Epidermal melanocyte (primary cell): Measurements from ENCODE around the gene ASL.
A peak's percentile ranks its signal among the peaks of the same experiment; 100 is the strongest.
"Not testable (repeated sequence)": the region's sequence is repeated elsewhere in the genome, so short reads cannot be mapped to it uniquely, and the experiment has no call there.

Source experiments
- DNase-seq: peaks from one replicate; pipeline ENCODE4 v3.0.0; 2011; ENCODE audit warnings: low spot score; ENCODE audit not compliant: insufficient read length

Gene ASL

DNA sequence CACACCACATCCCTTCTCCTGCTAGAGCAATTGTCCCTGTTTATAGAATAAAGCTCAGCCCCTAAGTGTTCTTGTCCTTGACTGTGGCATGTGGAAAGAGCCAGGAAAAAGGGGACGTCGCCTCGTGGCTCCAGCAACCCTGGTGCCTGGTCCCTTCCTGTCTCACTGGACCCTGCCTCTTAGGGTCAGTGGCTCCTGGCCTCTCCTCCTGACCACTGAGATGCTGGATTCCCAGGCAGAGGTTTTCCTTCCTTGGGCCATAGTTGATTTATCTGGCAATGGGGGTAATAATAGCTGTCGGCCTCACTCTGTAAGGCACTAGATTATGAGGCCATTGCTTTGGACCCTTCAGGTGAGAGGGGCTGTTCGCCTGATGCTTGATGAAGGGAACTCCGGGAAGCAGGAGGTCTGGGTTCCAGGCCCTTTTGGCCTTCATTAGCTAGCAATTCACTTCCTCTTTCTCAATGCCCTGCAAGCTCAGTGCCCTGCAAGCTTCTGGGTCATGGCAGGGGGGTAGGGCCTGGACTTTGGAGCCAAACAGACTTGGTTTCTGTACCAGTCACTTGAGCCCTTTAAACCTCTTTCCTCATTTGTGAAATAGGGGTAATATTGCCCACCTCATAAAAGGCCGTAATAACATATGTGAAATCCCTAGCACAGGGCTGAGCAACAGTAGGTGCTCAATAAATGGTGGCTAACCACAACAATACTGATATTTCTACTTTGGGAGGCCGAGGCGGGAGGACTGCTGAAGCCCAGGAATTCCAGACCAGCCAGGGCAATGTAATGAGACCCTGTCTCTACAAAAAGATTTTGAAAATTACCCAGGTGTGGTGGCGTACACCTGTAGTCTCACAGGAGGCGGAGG is 1.1 kb downstream of the ASL start:
- DNase-seq: peak; percentile 26

DNA sequence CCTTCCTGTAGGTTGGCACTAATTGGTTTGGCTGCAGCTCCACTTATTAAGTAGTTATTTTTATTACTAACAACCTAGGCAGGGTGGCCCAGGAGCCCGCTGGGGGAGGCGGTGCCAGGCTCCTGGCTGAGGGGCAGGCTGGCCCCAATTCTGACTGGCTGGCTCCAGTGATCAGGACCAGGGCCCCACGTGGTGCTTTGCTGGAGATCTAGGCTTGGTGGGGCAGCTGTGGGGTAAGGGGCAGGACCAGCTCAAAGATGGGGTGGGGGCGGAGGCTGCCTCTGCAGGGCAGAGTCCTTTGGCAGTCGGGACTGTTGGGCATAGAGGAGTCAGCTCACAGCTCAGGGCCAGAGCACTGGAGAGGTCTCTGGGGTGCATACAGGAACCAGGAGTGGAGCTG is 2.4 kb downstream of the ASL start:
- no peak for DNase-seq

DNA sequence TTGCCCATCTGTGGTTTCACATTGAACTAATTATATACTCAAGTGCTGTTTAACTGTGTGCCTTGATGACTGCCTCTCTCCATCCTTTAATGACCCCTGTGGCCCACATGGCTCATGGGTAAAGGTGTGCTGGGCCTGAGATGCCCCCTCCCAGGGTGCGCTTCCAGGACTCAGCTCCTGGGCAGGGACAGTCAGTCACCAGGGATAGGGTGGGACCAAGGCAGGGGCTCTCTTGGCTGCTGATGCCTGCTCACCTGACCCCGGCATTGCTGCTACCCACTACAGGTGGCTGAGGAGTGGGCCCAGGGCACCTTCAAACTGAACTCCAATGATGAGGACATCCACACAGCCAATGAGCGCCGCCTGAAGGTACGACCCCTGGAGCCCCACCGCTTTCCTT is 6.5 kb downstream of the ASL start:
- DNase-seq: no peak

DNA sequence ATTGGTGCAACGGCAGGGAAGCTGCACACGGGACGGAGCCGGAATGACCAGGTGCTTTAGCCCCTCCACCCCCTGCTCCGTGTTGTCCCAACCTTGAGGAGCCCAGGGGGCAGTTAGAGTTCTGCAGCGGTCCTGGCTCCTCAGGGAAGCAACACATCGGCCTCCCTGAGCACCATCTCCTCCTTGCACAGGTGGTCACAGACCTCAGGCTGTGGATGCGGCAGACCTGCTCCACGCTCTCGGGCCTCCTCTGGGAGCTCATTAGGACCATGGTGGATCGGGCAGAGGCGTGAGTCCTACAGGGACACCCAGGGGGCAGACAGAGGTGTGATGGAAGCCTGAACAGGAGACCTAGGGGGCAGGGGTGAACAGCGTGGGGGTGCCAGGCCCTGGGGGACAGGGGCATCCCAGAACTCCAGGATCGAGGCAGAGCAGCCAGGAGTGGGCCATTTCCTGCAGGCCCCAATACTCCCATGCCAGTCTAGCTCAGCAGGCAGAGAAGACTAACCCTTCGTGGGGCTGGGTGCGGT is 7.3 kb downstream of the ASL start:
- no peak for DNase-seq

DNA sequence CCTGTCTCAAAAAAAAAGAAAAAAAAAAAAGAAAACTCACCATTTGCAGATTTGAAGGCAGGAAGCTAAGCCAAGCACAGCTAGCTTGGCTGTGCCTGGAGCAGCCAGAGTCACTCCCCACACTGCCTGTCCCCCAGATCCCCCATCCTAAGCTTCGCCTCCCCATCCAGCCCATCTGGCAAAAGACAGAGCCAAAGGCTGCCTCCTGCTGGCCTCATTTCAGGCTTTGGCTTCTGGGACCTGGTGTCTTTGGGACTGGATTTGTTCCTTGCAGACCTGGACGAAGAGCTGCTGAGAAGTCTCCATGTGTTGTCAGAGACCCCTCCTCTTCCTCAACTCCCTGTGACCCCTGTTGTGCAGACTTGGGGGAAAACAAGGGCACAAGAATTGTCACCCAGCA is 8.1 kb downstream of the ASL start:
- DNase-seq: no peak

DNA sequence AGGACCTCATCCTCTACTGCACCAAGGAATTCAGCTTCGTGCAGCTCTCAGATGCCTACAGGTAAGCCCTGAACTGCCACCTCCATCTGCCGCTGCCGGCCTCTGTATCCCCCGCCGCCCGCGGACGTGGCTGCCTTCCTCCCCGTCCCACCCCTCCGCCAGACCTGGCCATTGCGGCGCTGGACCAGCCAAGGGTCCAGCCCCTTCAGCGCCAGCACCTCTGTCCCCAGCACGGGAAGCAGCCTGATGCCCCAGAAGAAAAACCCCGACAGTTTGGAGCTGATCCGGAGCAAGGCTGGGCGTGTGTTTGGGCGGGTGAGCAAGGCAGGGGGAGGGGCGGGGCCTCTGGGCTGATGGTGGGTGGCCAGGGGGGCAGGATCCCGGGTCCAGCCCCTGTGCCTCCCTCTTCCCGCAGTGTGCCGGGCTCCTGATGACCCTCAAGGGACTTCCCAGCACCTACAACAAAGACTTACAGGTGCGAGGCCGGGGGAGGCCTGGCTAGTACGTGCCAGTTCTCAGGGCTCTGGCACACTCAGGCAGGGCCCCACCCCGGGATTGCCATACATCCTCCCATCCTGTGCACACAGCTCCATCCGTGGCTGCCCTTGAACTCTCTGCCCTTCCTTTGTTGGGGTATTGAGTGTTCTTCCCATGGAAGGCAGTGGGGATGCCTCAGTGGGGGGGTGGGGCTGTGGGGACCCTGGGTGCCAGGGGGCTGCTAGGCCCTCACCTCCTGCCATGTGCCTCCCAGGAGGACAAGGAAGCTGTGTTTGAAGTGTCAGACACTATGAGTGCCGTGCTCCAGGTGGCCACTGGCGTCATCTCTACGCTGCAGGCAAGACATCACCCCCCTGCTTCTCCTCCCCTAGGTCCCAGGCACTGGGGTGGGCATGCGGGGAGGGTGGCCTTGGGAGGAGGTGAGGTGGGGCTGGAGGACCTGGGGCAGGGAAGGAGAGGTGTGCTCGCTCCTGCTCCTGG is 13.5 kb downstream of the ASL start:
- no peak for DNase-seq

DNA sequence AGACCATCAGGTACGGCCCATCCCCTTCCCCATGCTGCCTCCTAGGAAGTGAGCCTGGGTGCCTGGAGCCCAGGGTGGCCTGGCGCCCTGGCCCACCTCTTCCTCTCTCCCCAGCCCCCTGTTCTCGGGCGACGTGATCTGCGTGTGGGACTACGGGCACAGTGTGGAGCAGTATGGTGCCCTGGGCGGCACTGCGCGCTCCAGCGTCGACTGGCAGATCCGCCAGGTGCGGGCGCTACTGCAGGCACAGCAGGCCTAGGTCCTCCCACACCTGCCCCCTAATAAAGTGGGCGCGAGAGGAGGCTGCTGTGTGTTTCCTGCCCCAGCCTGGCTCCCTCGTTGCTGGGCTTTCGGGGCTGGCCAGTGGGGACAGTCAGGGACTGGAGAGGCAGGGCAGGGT is 17.0 kb downstream of the ASL start:
- DNase-seq: no peak

DNA sequence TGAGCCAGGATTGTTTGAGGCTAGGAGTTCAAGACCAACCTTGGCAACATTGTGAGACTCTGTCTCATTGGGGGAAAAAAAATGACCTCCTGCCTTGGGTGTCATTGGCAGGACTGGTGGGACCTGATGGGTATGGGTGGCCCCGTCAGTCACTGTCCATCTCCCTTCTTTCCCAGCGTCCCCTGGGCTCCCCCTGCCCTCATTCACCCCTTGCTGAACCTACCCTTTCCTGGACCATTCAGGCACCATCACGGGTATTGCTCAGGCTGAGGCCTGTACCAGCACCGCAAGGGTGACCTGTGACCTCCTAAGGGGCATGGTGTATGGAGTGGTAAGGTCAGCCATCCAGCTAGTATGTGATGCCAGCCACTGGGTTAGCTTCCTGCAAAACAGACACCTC is 19.4 kb downstream of the ASL start:
- DNase-seq: no peak

DNA sequence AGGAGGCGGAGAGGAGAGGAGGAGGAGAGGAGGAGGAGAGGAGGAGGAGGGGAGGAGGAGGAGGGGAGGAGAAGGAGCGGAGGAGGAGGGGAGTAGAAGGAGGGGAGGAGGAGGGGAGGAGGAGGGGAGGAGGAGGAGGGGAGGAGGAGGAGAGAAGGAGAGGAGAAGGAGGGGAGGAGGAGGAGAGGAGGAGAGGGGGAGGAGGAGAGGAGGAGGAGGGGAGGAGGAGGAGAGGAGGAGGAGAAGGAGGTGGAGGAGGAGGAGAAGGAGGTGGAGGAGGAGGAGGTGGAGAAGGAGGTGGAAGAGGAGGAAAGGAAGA is 23.6 kb downstream of the ASL start:
- DNase-seq: no peak

DNA sequence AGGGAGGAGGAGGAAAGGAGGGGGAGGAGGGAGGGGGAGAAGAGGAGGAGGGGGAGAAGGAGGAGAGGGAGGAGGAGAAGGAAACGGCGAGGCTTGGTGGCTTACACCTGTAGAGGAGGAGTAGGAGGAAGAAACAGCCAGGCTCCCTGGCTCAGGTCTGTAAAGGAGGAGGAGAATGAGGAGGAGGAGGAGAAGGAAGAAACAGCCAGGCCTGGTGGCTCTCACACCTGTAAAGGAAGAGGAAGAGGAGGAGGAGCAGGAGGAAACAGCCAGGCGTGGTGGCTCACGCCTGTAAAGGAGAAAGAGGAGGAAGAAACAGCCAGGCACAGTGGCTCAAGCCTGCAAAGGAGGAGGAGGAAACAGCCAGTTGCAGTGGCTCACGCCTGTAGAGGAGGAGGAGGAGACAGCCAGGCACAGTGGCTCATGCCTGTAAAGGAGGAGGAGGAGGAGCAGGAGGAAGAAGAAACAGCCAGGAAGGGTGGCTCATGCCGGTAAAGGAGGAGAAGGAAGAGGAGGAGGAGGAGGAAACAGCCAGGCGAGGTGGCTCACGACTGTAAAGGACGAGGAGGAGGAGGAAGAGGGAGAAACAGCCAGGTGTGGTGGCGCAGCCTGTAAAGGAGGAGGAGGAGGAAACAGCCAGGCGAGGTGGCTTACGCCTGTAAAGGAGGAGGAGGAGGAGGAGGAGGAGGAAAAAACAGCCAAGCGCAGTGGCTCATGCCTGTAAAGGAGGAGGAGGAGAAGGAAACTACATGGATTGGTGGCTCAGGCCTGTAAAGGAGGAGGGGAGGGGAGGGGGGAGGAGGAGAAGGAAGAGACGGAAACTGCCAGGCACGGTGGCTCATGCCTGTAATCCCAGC is 24.2 kb downstream of the ASL start:
- DNase-seq: no peak

DNA sequence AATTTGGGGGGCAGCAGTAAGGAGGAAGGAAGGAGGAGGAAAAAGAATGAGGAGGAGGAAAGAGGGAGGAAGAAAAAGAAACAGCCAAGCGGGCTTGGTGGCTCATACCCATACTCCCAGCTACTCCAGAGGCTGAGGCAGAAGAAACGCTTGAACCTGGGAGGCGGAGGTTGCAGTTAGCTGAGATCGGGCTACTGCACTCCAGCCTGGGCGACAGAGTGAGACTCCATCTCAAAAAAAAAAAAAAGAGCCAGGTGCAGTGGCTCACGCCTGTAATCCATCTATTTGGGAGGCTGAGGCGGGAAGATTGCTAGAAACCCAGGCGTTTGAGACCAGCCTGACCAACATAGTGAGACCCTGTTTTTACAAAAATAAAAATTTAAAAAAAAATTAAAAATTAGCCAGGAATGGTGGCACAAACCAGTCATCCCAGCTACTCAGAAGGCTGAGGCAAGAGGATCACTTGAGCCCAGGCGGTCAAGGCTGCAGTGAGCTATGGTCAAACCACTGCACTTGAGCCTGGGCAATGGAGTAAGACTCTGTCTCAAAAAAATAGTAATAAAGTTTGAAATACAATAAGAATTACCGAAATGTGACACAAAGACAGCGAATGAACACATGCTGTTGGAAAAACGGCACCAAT is 24.9 kb downstream of the ASL start:
- no peak for DNase-seq

DNA sequence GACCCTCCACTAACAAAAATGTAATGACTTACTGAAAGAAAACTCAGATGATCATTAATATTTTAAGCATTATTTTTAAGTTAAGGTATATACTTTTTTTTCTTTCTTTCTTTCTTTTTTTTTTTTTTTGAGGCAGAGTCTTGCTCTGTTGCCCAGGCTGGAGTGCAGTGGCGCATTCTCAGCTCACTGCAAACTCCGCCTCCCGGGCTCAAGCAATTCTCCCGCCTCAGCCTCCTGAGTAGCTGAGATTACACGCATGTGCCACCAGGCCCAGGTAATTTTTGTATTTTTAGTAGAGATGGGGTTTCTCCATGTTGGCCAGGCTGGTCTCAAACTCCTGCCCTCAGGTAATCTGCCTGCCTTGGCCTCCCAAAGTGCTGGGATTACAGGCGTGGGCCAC is 26.5 kb downstream of the ASL start:
- not testable (repeated sequence) for DNase-seq

DNA sequence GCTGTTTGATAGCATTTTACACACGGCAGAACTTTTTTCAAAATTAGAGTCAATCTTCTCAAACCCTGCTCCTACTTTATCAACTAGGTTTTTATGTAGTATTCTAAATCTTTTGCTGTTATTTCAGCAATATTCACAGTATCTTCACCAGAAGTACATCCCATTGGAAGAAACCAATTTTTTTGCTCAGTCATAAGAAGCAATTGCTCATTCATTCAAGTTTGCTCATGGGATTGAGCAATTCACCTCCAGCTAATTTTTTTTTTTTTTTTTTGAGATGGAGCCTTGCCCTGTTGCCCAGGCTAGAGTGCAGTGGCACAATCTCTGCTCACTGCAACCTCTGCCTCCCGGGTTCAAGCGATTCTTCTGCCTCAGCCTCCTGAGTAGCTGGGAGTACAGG is 28.4 kb downstream of the ASL start:
- DNase-seq: not testable (repeated sequence)

DNA sequence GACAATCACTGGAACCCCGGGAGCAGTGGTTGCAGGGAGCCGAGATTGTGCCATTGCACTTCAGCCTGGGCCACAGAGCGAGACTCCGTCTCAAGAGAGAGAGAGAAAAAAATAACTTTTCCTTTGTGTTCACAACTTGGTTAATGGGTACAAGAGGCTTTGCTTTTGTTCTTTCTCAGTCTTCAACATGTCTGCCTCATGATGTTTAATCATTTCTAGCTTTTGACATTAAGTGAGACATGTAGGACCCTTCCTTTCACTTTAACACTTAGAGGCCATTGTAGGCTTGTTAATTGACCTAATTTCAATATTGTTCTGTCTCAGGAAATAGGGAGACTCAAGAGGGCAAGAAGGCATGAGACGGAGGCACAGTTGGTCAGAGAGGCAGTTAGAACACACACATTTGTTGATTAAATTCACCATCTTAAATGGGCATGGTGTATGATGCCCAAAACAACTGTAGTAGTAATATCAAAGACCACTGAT is 29.7 kb downstream of the ASL start:
- no peak for DNase-seq

DNA sequence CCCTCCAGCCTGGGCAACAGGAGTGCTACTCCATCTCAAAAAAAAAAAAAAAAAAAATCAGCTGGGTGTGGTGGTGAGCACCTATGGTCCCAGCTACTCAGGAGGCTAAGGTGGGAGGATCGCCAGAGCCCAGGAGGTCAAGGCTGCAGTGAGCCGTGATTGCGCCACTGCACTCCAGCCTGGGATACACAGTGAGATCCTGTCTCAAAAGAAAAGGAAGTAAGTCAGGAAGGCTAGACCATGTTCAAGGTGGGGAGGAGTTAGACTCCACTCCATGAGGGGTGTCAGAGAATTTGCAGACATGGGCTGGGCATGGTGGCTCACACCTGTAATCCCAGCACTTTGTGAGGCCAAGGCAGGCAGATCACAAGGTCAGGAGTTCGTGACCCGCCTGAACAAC is 32.8 kb downstream of the ASL start:
- not testable (repeated sequence) for DNase-seq

DNA sequence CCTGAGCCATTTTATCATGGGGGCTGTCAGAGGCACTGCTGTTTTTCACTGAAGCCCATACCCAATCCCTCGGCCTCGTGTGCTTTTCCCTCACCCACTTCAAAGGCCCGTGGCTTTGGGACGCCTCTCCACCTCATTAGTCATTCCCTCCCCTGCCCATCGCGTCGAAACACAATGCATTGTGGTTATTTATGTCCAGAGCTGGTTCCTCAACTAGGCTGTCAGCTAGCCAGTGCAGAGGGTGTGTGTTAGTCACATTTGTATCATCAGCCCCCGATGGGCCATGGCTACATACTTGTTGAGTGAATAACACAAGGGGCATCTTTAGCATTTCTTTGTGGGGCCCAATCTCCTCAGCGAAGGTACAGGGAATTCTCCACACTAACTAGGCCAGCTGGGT is 35.2 kb downstream of the ASL start:
- no peak for DNase-seq

DNA sequence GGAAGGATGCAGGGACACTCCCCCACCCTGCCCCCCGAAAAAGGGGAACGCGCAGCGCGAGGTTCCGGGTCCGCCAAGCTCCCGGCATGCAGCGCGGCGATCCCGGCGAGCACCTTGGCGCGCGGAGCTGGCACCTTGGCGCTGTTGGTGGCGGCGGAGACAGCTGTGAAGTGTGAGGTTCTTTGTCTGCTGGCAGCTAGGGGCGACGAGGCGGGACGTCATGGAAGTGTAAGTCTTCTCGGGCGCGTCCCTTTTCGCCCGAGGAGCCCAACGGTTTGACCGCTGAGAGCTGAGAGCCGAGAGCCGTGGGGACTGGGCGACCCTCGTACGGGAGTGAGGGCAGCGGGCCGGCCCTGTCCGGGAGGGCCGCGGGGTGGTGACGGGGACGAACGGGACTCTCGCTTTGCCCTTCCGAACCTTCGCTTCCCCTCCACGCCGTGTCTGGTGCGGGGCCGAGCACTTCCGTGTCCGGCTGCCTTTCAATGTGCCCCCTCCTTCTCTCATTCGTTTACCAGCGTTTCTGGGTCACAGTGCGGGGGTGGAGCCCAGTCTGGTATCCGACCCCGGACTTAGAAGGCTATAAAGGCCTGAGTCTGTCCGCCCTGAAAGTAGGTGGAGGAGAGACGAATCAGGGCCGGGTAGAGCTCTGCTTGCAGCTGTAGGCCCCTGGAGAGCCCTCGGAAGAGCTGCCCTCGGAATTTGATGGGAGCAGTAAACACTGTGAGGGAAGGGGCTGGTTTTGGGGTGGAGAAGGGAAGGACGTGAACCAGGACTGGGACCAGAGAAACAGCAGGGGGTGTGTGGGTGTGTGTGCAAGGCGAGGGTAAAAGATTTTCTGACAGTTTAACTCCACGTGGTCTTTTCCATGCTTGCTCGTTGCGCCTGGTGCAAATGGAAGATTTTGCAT is 39.4 kb downstream of the ASL start, which contains the start of gene CRCP:
Gene CRCP, plus strand, starts transcription at position 105 of the 907 bp plus-strand sequence. Its CDS starts 116 bp downstream, at position 221.
- peak; percentile 60 for DNase-seq

DNA sequence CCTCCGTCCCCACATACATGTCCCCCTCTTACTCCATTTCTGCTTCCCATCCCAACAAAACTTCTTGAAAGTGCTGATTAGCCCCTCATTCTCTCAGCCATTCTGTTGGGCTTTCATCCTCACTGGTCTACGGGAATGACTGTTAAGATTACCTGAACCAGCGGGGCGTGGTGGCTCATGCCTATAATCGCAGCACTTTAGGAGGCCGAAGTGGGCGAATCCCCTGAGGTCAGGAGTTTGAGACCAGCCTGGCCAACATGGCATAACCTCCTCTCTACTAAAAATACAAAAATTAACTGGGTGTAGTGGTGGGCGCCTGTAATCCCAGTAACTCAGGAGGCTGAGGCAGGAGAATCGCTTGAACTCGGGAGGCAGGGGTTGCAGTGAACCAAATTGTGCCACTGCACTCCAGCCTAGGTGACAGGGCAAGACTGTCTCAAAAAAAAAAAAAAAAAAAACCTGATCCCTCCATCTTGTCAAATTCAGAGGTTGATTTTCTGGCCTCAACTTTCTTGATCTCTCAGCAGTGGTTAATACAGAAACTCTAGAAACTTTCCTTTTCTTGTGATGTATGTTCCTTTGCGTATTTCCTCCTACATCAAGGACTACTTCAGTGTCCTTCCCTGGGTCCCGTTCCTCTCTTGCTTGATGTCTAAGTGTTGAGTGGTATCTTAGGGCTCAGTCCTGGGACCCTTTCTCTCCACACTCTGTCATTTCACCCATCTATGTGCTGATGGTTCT is 41.2 kb downstream of the ASL start:
- not testable (repeated sequence) for DNase-seq

DNA sequence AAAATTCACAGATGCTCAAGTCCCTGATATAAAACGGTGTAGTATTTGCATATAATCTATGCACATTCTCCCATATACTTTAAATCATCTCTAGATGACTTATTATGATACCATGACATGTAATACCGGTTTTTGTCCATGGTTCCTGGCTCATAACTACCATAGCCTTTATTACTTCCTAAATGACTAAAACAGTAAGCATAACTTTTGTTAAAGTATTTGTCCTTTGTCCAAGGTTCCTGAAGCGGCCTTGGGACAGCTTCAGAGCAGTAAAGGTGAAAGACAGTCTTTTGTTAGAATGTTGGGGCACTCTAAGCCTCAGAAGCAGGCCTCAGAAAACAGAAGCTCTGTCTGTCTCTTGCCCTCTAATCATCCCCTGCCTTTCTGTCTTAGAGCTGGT is 43.0 kb downstream of the ASL start:
- no peak for DNase-seq
